ENCODE measurements around the gene MMP14.

- TF ChIP-seq, protein P1, sequence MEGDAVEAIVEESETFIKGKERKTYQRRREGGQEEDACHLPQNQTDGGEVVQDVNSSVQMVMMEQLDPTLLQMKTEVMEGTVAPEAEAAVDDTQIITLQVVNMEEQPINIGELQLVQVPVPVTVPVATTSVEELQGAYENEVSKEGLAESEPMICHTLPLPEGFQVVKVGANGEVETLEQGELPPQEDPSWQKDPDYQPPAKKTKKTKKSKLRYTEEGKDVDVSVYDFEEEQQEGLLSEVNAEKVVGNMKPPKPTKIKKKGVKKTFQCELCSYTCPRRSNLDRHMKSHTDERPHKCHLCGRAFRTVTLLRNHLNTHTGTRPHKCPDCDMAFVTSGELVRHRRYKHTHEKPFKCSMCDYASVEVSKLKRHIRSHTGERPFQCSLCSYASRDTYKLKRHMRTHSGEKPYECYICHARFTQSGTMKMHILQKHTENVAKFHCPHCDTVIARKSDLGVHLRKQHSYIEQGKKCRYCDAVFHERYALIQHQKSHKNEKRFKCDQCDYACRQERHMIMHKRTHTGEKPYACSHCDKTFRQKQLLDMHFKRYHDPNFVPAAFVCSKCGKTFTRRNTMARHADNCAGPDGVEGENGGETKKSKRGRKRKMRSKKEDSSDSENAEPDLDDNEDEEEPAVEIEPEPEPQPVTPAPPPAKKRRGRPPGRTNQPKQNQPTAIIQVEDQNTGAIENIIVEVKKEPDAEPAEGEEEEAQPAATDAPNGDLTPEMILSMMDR (conservative IDR thresholded peaks at IDR 0.05; ENCODE audit: low read depth in 2 of 2): no peak
- TF ChIP-seq JUNB (IDR thresholded peaks at IDR 0.05; ENCODE audit: unreplicated experiment) (no peak), POLR2AphosphoS5 (IDR thresholded peaks at IDR 0.05; ENCODE audit: low read depth) (no peak), EZH2 (IDR thresholded peaks at IDR 0.05; ENCODE audit: low read depth, unreplicated experiment) (no peak)
- TF ChIP-seq, protein P2, sequence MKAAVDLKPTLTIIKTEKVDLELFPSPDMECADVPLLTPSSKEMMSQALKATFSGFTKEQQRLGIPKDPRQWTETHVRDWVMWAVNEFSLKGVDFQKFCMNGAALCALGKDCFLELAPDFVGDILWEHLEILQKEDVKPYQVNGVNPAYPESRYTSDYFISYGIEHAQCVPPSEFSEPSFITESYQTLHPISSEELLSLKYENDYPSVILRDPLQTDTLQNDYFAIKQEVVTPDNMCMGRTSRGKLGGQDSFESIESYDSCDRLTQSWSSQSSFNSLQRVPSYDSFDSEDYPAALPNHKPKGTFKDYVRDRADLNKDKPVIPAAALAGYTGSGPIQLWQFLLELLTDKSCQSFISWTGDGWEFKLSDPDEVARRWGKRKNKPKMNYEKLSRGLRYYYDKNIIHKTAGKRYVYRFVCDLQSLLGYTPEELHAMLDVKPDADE (IDR thresholded peaks at IDR 0.05): no peak
These were observed 18.8 kb downstream of the MMP14 start for GRCh38 chr14:22854963-22855724.

All from GM23338 (cell line).